ENCODE measurements around the gene EMC8. TPM values are rescaled to one million over a fixed set of nuclear protein-coding genes. Genes with fewer than 3 reads are reported as not detected.
"Not testable (repeated sequence)": the region's sequence is repeated elsewhere in the genome, so short reads cannot be mapped to it uniquely, and the experiment has no call there.

EMC8 gene
- total RNA-seq, 2 experiments from 2014 or later = 30.4 to 32.9 TPM

DNA sequence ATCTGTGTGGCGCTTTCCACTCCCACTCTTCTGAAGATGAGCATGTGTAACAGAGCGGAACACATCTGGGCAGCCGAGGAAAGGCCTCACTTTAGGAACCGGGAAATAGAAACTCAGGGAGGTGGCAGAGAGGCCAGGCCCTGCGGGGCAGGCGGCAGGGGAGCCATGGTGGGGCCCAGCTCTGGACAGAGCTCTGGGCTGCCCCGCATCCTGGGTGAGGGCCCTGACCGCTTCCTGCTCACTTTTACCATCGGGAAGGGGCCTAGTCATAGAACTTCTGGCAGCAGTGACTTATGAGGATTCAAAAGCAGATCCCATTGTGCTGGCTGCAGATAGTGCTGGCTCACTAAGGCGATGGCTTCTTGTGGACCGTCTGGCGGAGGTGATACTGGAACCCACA is 22.8 kb upstream of the EMC8 start:
- ChIA-PET POLR2A (interaction anchor here (0.6 to 1.3 kb wide), 5 partner anchors 77 to 298 kb away, joined by 3 to 6 read pairs (median 5); partner anchors contain the start of gene IRF8), CTCF (interaction anchor here (0.6 to 7.0 kb wide), 45 partner anchors 8 to 695 kb away, joined by 3 to 120 read pairs (median 8); partner anchors contain the start of gene IRF8)
- intact Hi-C loops (cut with DNase I, micrococcal nuclease) = loop anchor here in 1 of 2 experiments (5.0 kb wide), 1 partner anchor 690 kb away; the partner anchor contains the start of gene FOXF1
- DNase-seq = no peak
- ATAC-seq = no peak
- H3K4me3 Mint-ChIP-seq = no peak overlapping the region
- H3K27ac Mint-ChIP-seq = no peak overlapping the region
- H3K9me3 Mint-ChIP-seq (ENCODE audit: low read depth) = no peaks in the 10 kb centered on the region
- peaks cover 9% of the 10 kb centered on the region for H3K27me3 Mint-ChIP-seq
- no peaks in the 10 kb centered on the region for H3K36me3 Mint-ChIP-seq (ENCODE audit: low read depth)
- H3K4me1 Mint-ChIP-seq = peaks cover 11% of the 10 kb centered on the region

DNA sequence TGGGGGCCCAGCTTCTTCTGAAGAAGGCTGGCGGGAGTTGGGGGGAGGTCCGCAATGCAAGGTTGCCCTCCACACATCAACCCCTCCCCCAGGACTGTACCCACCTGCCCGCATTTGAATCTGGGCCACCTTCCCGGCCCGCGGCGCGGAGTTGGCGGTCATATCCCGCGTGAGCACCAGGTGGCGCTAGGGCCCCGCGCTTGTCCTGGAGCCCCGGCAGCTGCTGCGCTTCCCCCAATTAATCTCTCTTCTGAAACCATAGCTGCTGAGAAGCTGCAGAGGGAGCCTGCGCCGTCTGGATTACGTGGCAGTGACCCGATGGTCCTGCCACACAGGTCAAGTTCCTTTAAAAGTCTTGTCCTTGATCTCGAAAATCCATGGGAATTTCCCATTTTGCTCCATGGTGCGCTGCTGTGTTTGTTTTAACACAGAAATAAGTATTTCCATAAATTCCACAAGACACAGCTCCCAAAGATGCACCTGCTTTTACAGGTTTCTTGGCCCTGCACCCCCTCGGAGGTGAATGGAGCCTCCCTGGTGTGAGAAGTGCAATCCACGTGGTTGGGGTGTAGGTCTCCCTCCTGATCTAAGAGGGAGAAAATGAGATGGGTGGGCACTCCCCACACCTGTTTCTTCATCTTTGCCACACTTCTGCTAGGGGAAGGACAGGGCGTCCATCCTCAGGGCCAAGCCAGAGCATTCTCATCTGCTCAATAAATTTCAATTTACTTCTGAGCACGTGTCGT is 22.2 kb upstream of the EMC8 start:
- no peak overlapping the region for H3K27ac Mint-ChIP-seq
- H3K27me3 Mint-ChIP-seq = peaks cover 7% of the 10 kb centered on the region
- POLR2A ChIA-PET = interaction anchor here (0.6 to 1.3 kb wide), 6 partner anchors 78 to 299 kb away, joined by 3 to 6 read pairs (median 4); partner anchors contain the start of gene IRF8
- H3K4me1 Mint-ChIP-seq = peaks cover 11% of the 10 kb centered on the region
- CTCF ChIA-PET = interaction anchor here (0.5 to 7.0 kb wide), 64 partner anchors 9 to 1221 kb away, joined by 3 to 120 read pairs (median 6); partner anchors contain the start of gene IRF8
- no peak overlapping the region for H3K4me3 Mint-ChIP-seq
- H3K9me3 Mint-ChIP-seq (ENCODE audit: low read depth) = no peaks in the 10 kb centered on the region
- DNase-seq (peak; percentile 90), ATAC-seq (peak; percentile 89)
- H3K36me3 Mint-ChIP-seq (ENCODE audit: low read depth) = no peaks in the 10 kb centered on the region
- intact Hi-C loops (cut with DNase I, micrococcal nuclease) = loop anchor here (1.0 to 5.0 kb wide), 6 partner anchors 73 to 699 kb away; partner anchors contain the start of gene FOXF1 (in 1 of the 2)

DNA sequence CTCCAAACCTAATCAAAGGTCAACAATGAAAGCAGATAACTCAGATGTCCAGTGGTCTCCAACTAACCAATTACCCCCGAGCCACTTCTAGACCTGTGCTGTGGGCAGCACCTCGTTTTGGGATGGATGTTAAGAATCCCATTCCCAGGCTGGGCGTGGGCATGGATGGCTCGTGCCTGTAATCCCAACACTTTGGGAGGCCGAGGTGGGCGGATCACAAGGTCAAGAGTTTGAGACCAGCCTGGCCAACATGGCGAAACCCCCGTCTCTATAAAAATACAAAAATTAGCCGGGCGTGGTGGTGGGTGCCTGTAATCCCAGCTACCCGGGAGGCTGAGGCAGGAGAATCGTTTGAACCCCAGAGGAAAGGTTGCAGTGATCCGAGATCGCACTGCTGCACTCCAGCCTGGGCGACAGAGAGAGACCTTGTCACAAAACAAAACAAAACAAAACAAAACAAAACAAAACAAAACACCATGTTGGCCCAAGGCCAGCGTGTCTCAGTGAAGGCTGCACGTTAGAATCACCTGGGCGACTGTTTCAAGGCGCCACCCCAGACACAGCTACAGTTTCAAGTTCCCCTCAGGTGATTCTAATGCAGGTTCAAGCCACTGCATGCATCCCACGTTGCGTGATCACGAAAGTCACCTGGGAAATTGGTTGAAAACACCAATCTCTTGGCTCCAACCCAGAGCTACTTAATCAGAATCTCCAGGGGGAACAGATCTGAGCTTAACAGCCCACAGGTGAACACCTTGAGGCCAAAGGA is 21.4 kb upstream of the EMC8 start:
- Mint-ChIP-seq H3K27me3 (peaks cover 7% of the 10 kb centered on the region), H3K4me3 (no peak overlapping the region), H3K4me1 (peaks cover 11% of the 10 kb centered on the region), H3K9me3 (ENCODE audit: low read depth) (no peaks in the 10 kb centered on the region), H3K27ac (no peak overlapping the region), H3K36me3 (ENCODE audit: low read depth) (no peaks in the 10 kb centered on the region)
- POLR2A ChIA-PET = interaction anchor here (0.7 to 1.3 kb wide), 4 partner anchors 79 to 290 kb away, joined by 3 to 6 read pairs (median 5); partner anchors contain the start of gene IRF8
- intact Hi-C loops (cut with DNase I, micrococcal nuclease) = loop anchor here (1.0 to 5.0 kb wide), 6 partner anchors 74 to 700 kb away; partner anchors contain the start of gene FOXF1 (in 1 of the 2)
- ATAC-seq = no peak
- CTCF ChIA-PET = interaction anchor here (0.6 to 7.0 kb wide), 57 partner anchors 8 to 1220 kb away, joined by 3 to 120 read pairs (median 6); partner anchors contain the start of gene IRF8
- no peak for DNase-seq

DNA sequence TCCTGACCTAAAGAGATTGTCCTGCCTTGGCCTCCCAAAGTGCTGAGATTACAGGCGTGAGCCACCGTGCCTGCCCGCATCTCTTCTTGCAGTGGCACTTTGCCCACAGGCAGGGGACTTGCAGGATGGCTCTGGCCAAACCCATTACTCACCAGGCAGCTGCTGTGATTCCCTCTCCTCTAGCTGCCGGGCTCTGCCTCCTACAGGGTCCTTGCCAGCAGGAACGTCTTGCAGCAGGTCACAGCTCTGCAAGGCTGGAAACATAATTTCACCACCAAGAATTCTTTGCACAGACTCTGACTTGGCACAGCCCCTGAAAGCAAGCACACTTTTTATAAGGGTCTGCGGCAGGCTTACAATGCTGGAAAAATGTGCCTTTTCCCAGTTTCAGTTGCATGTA is 20.4 kb upstream of the EMC8 start:
- ATAC-seq = no peak

DNA sequence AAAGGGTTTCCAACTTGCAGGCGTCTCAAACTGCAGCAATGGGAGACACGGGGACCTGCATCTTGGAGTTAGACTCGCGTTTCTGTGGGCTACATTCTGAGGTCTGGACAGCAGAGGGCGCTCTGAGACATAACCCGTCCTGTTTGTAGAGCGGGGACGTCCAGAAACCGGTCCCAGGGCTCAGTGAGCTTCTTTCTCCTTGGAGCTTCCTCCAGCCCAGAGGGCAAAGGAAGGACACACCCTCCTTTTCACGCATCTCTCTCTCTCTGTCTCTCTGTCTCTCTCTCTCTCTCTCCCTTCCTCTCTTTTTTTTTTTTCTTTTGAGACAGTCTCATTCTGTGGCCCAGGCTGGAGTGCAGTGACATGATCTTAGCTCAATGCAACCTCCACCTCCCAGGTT is 19.9 kb upstream of the EMC8 start:
- H3K27me3 Mint-ChIP-seq = peaks cover 7% of the 10 kb centered on the region
- intact Hi-C loops (cut with DNase I, micrococcal nuclease) = no loop called here
- ATAC-seq (peak; percentile 81), DNase-seq (peak; percentile 95)
- H3K4me3 Mint-ChIP-seq = no peak overlapping the region
- H3K9me3 Mint-ChIP-seq (ENCODE audit: low read depth) = no peaks in the 10 kb centered on the region
- H3K4me1 Mint-ChIP-seq = peaks cover 11% of the 10 kb centered on the region
- no peaks in the 10 kb centered on the region for H3K36me3 Mint-ChIP-seq (ENCODE audit: low read depth)
- POLR2A ChIA-PET = interaction anchor here (0.5 to 1.1 kb wide), 4 partner anchors 8 to 439 kb away, joined by 3 to 5 read pairs (median 3); no protein-coding TSS in a partner anchor
- H3K27ac Mint-ChIP-seq = no peak overlapping the region
- CTCF ChIA-PET = interaction anchor here (0.5 to 7.0 kb wide), 33 partner anchors 9 to 699 kb away, joined by 3 to 120 read pairs (median 4); partner anchors contain the start of gene IRF8

More for the DNA sequence above, 20.4 kb upstream of the EMC8 start:
- intact Hi-C loops (cut with DNase I, micrococcal nuclease) = loop anchor here (2.0 to 5.0 kb wide), 2 partner anchors 693 to 701 kb away; partner anchors contain the start of gene FOXF1 (in 1 of the 2)
- DNase-seq = no peak
- no peak overlapping the region for H3K27ac Mint-ChIP-seq
- peaks cover 11% of the 10 kb centered on the region for H3K4me1 Mint-ChIP-seq
- no peaks in the 10 kb centered on the region for H3K9me3 Mint-ChIP-seq (ENCODE audit: low read depth)
- ChIA-PET POLR2A (interaction anchor here (0.6 to 1.1 kb wide), 2 partner anchors 9 to 19 kb away, joined by 3 to 5 read pairs; no protein-coding TSS in a partner anchor), CTCF (interaction anchor here (0.5 to 7.0 kb wide), 32 partner anchors 10 to 698 kb away, joined by 3 to 120 read pairs (median 4); partner anchors contain the start of gene IRF8)
- no peak overlapping the region for H3K4me3 Mint-ChIP-seq
- peaks cover 7% of the 10 kb centered on the region for H3K27me3 Mint-ChIP-seq
- H3K36me3 Mint-ChIP-seq (ENCODE audit: low read depth) = no peaks in the 10 kb centered on the region

DNA sequence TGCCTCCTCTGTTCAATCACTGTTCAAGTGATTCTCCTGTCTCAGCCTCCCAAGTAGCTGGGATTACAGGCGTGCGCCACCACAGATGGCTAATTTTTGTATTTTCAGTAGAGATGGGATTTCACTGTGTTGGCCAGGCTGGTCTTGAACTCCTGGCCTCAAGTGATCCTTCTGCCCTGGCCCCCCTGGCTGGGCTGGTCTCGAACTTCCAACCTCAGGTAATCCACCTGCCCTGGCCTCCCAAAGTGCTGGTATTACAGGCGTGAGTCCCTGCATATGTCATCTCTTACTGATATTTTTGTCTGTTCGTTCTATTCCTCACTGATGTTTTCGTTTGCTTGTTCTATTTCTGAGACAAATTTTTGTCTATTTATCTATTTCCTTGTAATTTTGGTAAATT is 17.9 kb upstream of the EMC8 start:
- H3K4me3 Mint-ChIP-seq; intact Hi-C loops (cut with DNase I, micrococcal nuclease); H3K36me3 Mint-ChIP-seq (ENCODE audit: low read depth); DNase-seq; H3K27ac Mint-ChIP-seq; H3K9me3 Mint-ChIP-seq (ENCODE audit: low read depth); POLR2A ChIA-PET; ATAC-seq: not testable (repeated sequence)
- CTCF ChIA-PET = interaction anchor here (0.7 to 5.7 kb wide), 4 partner anchors 32 to 228 kb away, joined by 3 to 41 read pairs (median 6); no protein-coding TSS in a partner anchor
- Mint-ChIP-seq H3K27me3 (peaks cover 12% of the 10 kb centered on the region), H3K4me1 (peaks cover 11% of the 10 kb centered on the region)

DNA sequence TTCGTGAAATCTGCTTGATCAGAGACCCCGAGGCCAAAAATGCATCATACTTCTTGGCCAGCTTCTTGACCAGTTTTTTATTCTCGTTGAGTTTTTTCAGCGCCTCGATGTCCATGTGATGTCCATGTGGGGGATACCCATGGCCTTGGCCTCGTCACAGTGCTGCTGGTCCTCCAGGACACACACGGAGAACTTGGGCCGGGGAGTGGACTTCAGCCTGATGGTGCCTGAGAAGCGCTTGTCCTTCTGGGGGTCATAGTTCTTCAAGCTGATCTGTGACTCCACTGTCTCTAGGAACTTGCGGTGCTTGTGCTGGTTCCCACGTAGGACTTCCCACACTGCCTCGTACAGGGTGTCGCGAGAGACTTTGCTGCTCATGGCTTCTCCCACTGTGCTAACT is 16.8 kb upstream of the EMC8 start:
- Mint-ChIP-seq H3K36me3 (ENCODE audit: low read depth) (no peaks in the 10 kb centered on the region), H3K9me3 (ENCODE audit: low read depth) (no peaks in the 10 kb centered on the region), H3K27ac (no peak overlapping the region), H3K4me3 (no peak overlapping the region), H3K4me1 (peaks cover 4% of the 10 kb centered on the region), H3K27me3 (peaks cover 12% of the 10 kb centered on the region)
- ATAC-seq (no peak), DNase-seq (no peak)
- intact Hi-C loops (cut with DNase I, micrococcal nuclease) = no loop called here
- ChIA-PET POLR2A (interaction anchor here (0.6 kb wide), 1 partner anchor 29 kb away, joined by 3 read pairs; no protein-coding TSS in a partner anchor), CTCF (interaction anchor here (0.8 to 1.8 kb wide), 3 partner anchors 46 to 175 kb away, joined by 3 to 5 read pairs (median 4); no protein-coding TSS in a partner anchor)

DNA sequence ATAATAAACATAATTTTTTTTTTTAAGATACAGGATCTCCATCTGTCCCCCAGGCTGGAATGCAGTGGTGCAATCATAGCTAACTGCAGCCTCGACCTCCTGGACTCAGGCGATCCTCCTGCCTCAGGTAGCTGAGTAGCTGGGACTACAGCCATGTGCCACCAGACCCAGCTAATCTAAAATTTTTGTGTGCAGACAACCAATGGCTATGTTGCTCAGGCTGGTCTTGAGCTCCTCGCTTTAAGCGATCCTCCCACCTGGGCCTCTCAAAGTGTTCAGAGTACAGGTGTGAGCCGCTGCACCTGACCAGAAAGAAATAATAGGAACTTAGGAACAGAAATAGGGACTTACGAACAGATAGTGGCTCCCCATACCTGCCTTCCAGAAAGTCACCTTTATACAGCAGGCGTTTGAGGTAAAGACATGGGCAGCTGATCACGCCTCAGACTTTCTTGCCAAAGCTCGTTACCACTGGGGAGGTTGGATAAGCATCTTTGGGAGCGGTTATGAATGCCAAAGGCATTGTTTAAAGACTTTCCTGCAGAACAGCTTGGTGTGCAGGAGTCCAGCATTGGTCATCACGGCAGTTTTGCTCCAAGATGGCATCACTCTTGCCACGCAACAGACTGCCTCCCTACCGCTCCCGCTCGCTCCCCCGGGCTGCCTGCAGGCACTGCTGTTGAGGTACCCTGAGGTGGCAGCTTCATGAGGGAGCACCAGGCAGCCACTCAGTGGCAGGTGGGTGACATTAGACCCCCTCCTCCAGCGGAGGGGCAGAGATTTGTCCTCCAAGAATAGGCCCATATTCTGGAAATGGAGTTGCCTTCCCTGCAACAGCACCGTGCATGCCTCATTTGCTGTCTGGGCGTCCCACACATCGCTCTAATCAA is 13.7 kb upstream of the EMC8 start:
- H3K27me3 Mint-ChIP-seq = peaks cover 9% of the 10 kb centered on the region
- H3K4me3 Mint-ChIP-seq = no peak overlapping the region
- no peak overlapping the region for H3K27ac Mint-ChIP-seq
- no peaks in the 10 kb centered on the region for H3K9me3 Mint-ChIP-seq (ENCODE audit: low read depth)
- no peaks in the 10 kb centered on the region for H3K4me1 Mint-ChIP-seq
- ChIA-PET POLR2A (interaction anchor here (0.7 to 0.8 kb wide), 2 partner anchors 13 to 176 kb away, joined by 3 read pairs; no protein-coding TSS in a partner anchor), CTCF (interaction anchor here (0.5 to 1.6 kb wide), 10 partner anchors 8 to 478 kb away, joined by 3 to 9 read pairs (median 4); no protein-coding TSS in a partner anchor)
- intact Hi-C loops (cut with DNase I, micrococcal nuclease) = no loop called here
- no peak for DNase-seq
- H3K36me3 Mint-ChIP-seq (ENCODE audit: low read depth) = peaks cover 2% of the 10 kb centered on the region
- no peak for ATAC-seq

DNA sequence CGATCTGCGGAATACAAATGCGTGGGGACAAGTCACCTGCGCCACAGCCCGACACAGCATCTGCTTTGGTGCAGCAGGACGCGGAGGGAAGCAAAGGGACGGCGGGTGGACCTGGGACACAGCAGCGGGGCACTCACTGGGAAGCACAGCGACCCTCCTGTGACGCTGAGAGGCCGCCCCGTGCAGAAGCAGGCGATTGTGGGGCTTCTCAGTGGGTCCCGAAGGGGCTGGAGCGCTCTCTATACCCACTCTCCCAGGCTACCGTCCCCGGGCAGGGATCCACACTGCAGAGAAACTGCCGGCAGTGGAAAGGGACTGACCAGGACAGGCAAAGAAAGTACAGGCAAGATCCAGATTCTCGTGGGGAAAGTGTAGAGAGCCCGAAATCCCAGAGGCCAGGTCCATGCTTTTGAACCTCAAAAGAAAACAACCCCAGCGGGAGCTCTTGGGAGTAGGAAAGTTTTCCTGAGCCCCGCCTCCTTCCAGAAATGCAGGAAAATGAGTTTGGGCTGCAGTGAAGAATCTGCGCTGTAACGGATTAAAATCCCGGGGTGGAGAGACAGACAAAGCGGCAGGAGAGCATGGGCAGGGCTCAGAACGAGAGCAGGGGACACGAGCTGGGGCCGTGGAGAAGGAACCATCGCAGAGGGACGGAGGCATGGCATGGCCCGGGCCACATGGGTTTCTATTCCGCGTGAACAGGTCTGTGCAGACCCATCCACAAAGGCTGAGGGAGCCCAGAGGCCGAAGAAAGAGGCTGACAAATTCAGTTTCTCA is 12.9 kb upstream of the EMC8 start:
- intact Hi-C loops (cut with DNase I, micrococcal nuclease) = no loop called here
- DNase-seq = no peak
- Mint-ChIP-seq H3K4me1 (no peaks in the 10 kb centered on the region), H3K9me3 (ENCODE audit: low read depth) (no peaks in the 10 kb centered on the region), H3K27me3 (peaks cover 6% of the 10 kb centered on the region), H3K4me3 (no peak overlapping the region), H3K27ac (no peak overlapping the region), H3K36me3 (ENCODE audit: low read depth) (peaks cover 2% of the 10 kb centered on the region)
- no peak for ATAC-seq
- ChIA-PET POLR2A (interaction anchor here (0.7 kb wide), 1 partner anchor 177 kb away, joined by 3 read pairs; no protein-coding TSS in a partner anchor), CTCF (interaction anchor here (0.5 to 1.6 kb wide), 6 partner anchors 9 to 351 kb away, joined by 3 to 9 read pairs (median 4); no protein-coding TSS in a partner anchor)

All from activated CD4-positive, alpha-beta T cell treated with anti-CD3 and anti-CD28 coated beads for 36 hours (primary cell).